ELF-1 (cell line): ENCODE measurements around the gene MGST1.
A peak's percentile ranks its signal among the peaks of the same experiment; 100 is the strongest.

ENCODE experiments used
- DNase-seq: peaks from one replicate; pipeline ENCODE4 v3.0.0-alpha.2; 2016; ENCODE audit warnings: low read depth, low spot score

Gene MGST1, protein sequence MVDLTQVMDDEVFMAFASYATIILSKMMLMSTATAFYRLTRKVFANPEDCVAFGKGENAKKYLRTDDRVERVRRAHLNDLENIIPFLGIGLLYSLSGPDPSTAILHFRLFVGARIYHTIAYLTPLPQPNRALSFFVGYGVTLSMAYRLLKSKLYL

DNA sequence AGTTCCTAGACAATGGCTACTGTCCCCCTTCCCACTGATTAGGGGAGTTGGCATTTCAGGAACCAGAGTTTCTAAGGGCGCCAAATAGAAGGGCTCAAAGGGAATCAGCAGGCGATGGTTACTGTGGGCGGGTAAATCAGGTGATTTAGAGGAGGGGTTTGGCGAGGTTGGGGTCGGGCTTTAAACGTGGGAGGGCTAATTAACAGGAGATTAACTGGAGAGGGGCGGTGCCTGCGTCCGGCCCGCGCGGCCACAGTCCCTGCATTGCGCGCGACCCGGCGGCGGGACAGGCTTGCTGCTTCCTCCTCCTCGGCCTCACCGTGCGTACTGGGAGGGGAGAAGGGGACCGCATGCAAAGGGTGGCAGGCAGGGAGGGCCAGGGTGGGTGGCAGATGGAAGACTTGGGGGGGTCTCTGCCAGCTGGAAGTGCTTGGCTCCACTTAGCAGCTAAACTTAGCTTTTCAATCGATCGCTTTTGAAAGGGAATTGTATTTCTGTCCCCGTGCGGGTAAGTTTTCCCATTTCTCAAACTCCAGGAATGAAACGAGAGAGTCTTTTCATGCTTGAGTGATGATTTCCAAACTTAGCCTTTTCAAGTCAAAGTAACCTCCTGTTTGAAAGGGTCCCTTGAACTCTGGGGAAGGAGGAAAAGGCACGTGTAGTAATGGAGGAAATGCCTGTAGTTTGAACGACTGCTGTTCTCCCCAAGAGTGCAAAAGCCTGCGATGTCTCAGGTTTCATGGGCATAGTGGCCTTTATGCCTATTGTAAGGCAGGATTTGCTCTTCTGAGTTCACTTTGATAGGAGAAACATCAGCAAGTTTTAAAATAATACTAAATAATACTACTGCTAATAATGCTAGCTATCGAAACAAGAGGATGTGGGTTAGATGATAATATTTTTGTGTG lies at the start of gene MGST1:
MGST1 (plus strand) TSS at position 255 of the 908 bp plus-strand sequence. CDS start 6,608 bp downstream, outside the sequence.
- peak; percentile 94 for DNase-seq

GRCh38 chr12:16299403-16299802 lies 48.0 kb upstream of the MGST1 start:
- DNase-seq, result no peak

GRCh38 chr12:16300122-16300521 lies 47.3 kb upstream of the MGST1 start:
- DNase-seq, result no peak

- no peak for DNase-seq
These were observed 46.7 kb upstream of the MGST1 start for GRCh38 chr12:16300736-16301135.

DNA sequence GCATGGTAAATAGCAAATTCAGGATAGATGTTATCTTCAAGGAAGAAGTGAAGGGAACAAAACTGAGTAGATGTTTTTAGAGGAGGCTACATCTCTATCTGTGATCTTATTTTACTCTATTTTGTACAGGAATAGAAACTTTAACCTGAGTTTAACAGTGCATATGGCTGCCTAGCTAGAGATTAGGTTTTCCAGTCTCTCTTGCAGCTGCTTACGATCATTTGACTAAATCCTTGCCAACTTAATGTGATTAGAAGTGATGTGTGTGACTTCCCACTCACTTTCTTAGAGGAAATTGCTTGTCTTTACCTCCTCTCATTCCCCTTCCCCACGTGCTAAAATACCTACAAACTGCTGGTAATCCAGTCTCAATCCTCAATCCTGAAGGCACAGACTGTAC lies 43.5 kb upstream of the MGST1 start:
- DNase-seq, result no peak

GRCh38 chr12:16307856-16308475 lies 39.5 kb upstream of the MGST1 start:
- DNase-seq, result no peak

DNA sequence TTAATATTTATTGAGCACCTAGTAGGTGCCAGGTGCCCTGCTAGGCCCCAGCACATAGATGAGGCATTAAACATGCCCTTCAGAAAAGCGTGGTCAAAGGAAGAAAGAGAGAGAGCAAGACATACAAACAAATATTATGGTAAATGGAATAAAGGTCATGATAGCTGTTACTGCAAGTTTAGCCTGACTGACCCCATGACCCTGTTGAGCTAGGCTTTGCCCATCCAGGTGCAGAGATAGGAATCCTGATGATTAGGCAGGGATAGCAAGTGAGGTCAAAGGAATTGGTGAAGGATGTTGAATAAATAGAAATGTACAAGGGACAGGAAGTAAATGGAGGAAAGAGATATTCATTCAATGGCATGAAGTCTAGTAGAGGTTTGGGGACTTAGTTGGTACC lies 36.5 kb upstream of the MGST1 start:
- no peak for DNase-seq

DNA sequence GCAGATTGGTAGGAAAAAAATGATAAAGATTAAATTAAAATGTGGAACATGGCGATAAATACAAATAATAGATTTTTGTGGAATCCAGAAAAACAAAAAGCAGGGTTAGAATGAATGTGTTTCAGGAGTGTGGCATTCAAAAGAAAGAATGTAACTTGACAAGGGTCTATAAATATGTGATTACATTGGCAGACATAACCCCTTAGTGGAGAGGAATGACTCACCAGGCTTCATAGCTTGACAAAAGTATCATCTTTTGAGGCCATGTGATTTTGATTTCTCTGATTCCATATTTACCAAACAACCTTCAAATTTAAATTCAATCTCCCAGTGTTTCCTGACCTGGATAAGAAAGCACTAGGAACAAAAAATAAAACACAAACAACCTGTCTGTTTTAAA lies 24.4 kb upstream of the MGST1 start:
- DNase-seq, result no peak

GRCh38 chr12:16323638-16324037 lies 23.8 kb upstream of the MGST1 start:
- DNase-seq, result no peak

DNA sequence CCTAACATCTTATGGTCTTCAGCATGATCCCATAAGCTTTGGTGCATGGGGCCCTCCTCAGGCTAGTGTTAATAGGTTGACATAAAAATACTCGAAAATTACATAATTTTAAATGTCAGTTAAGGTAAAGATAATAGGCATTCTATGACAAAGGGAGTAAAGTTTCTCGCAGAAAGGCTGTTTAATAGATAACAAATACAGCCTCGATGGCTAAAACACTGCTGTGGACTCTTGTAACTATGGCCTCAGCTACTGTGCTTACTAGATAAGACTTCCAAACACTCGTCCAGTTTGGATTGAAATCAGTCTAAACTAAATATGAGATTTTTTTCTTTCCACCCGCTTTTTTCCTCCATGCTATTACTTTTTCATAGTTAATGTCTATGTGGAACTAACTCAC lies 23.2 kb upstream of the MGST1 start:
- no peak for DNase-seq

GRCh38 chr12:16324772-16325171 lies 22.7 kb upstream of the MGST1 start:
- DNase-seq, result no peak

- no peak for DNase-seq
These were observed 22.0 kb upstream of the MGST1 start for GRCh38 chr12:16325426-16325825.

- no peak for DNase-seq
These were observed 19.5 kb upstream of the MGST1 start for GRCh38 chr12:16327963-16328362.

DNA sequence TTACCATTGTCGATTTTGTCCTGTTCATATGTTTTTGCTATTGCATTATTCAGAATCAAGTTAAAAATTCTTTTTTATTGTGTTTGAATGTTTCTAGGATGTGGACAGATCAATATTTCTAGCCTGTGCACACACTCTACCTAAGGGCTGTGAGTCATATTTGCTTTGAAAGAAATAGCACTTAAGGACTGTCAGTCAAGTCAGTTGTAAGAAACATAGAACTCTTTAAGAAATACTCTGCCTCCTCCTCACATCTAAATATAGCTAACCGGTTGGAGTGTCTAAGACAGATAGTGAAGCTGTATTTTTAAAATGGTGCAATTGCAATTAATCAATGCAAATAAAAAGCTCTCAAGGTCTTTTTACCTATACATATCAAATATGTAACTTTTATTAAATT lies 17.9 kb upstream of the MGST1 start:
- no peak for DNase-seq

DNA sequence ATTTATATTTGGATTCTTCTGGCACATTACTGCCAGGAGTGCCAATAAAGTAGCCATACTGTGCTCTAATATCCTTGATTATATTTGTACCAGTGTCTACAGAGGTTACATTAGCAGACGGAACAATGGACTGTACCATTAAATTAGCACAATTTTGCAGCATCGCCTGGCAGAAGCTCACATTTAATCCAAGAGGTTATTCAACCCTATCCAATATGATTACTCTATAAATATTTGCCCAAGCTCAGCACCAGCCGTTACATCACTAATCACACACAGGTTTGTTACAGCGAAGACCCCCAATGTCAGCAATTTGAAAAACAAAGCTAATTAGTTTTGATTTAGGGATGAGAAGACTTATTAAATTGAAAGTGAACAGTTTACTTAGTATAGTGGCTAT lies 16.9 kb upstream of the MGST1 start:
- DNase-seq, result no peak

GRCh38 chr12:16331998-16332397 lies 15.4 kb upstream of the MGST1 start:
- DNase-seq, result no peak

- no peak for DNase-seq
These were observed 11.6 kb upstream of the MGST1 start for GRCh38 chr12:16335838-16336237.

DNA sequence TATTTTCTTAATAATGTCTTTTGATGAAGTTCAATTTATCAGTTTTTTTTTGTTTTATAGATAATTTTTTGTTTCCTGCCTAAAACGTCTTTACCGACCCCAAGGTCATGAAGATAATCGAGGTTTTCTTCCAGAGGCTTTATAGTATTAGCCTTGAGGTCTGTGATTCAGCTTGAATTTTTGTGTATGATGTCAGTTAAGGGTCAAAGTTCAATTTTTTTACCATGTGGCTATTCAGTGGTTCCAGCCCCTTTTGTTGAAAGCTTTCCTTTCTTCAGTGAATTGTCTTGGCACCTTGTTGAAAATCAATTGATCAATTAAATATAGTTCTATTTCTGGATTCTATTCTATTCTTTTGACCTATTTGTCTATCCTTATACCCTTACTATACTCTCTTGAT lies 3.2 kb upstream of the MGST1 start:
- no peak for DNase-seq

DNA sequence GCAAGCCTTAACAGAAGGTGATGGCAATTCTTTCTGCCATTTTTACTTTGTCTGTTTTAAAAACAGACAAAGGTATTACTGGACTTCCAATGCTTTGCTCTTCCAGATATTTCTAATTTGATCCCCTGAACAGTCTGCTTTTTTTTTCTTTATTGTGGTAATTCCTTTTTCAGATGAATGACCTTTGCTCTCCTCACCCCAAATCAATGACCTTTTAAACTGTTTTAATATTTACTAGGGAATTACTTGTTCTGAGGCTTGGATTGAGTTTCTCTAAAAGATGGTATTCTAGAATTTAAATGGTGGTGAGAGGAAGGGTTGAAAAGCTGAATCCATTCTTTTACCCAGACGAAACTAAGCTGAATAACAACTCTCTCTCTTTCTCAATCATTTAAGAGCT lies 2.3 kb upstream of the MGST1 start:
- no peak for DNase-seq

- DNase-seq, result no peak
These were observed 487 bp upstream of the MGST1 start for GRCh38 chr12:16346958-16347357.

DNA sequence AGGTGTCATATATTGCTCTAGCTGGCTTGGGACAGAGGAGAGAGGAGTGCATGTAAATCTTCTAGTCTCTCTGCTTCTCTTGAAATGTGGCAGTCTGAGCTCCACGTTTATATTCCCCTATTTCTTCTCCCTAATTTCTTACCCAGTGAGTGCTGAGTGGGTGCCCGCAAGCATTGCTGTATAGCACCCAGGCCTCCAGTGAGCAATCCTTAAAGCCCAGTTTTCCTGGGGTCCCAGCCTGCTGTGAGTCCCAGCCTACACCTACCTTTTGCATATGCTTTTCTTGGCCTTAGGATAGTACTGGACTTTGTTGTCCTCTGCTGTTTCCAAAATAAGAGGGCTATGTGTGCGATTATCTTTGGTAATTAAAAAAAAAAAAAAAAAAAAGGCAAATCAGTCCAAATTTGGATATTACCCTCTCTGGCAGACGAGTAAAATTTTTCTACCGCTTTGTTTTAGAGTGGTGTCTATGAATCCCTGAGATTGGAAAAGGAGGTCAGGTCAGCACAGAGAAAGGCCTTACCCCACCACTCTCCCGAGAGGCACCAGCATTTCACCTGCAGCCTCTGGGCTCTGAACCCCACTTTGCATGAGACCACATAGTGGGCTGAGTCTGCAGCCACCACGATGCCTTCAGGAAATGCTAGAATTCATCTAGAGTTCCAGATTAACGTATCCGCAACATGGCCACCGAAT lies 1.1 kb downstream of the MGST1 start:
- peak; percentile 23 for DNase-seq

- DNase-seq, result peak; percentile 30
These were observed 1.7 kb downstream of the MGST1 start for GRCh38 chr12:16349131-16349460.
